GM12878 (cell line): Measurements from ENCODE around the gene ATP6V0D1. TPM values are rescaled to one million over a fixed set of nuclear protein-coding genes. Genes with fewer than 3 reads are reported as not detected.

ENCODE experiments used
- ATAC-seq: fragments of 200-7000 bp; cut with Tn5 transposase; 3 replicates; pipeline ENCODE4 v1.9.1; 2020; ENCODE audit warnings: mild to moderate bottlenecking, moderate library complexity
- BruUV-seq: library from RNA; stranded (reverse); fragments of 400-500 nt; replicated peaks from 2 replicates; lab custom pipeline; 2021; lab: Mats Ljungman, UMichigan
- CTCF ChIA-PET: fragments of 300-600 bp; sonication (Branson Sonifier 250); formaldehyde crosslinking; extraction: SDS; loops from one replicate; lab custom pipeline; 2021; ENCODE audit warnings: inconsistent platforms; lab: Yijun Ruan, JAX
- POLR2A ChIA-PET: fragments of 350-600 bp; formaldehyde crosslinking; extraction: SDS; loops from one replicate; lab custom pipeline; 2021; ENCODE audit warnings: inconsistent platforms; lab: Charles Lee
- RAD21 ChIA-PET: fragments of 300-600 bp; sonication (Branson Sonifier 250); formaldehyde crosslinking; loops from one replicate; lab custom pipeline; 2023; ENCODE audit warnings: antibody characterized with exemption; ENCODE audit not compliant: unreplicated experiment; lab: Charles Lee
- SMC1A ChIA-PET: fragments of 300-600 bp; sonication (Branson Sonifier 250); formaldehyde crosslinking; loops from one replicate; lab custom pipeline; 2023; ENCODE audit not compliant: unreplicated experiment, uncharacterized antibody; lab: Charles Lee
- DNase-seq: peaks from one replicate; pipeline ENCODE4 v3.0.0-alpha.2; 2011; ENCODE audit warnings: low read depth, low spot score
- FAIRE-seq: peaks from 3 replicates; lab custom pipeline; 2011; peaks lifted over from hg19 to GRCh38; lab: Jason Lieb, UNC
- H2AFZ ChIP-seq: 2 replicates; pipeline ENCODE4 v1.6.0; 2011; ENCODE audit warnings: low read depth, low read length, control low read depth; ENCODE audit not compliant: control insufficient read depth
- H3K27ac ChIP-seq: 2 replicates; pipeline ENCODE4 v1.5.1; 2011; ENCODE audit warnings: control low read depth; ENCODE audit not compliant: control insufficient read depth, insufficient read depth
- H3K27me3 ChIP-seq, 2 experiments: replicated peaks in 1 of 2; 2 replicates each; pipeline versions ENCODE4 v1.6.0 to v1.6.1; 2011; ENCODE audit warnings: low read length in 1 of 2; ENCODE audit not compliant: control insufficient read depth in 2 of 2, insufficient read depth in 2 of 2
- H3K36me3 ChIP-seq, 2 experiments: 2 replicates each; pipeline ENCODE4 v1.5.1; 2011; ENCODE audit warnings: low read length in 1 of 2; ENCODE audit not compliant: control insufficient read depth in 2 of 2, insufficient read depth in 2 of 2
- H3K4me1 ChIP-seq: 2 replicates; pipeline ENCODE4 v1.6.1; 2011; ENCODE audit warnings: mild to moderate bottlenecking, low read length, moderate library complexity, mixed read lengths; ENCODE audit not compliant: control insufficient read depth, insufficient read depth
- H3K4me2 ChIP-seq: 2 replicates; pipeline ENCODE4 v1.6.0; 2011; ENCODE audit warnings: control low read depth; ENCODE audit not compliant: control insufficient read depth, insufficient read depth
- H3K4me3 ChIP-seq: fragments of 200-600 bp; sonication (generic); 2 replicates; pipeline ENCODE4 v1.5.1; 2016
- H3K79me2 ChIP-seq: 2 replicates; pipeline ENCODE4 v1.6.0; 2011; ENCODE audit warnings: low read length; ENCODE audit not compliant: control insufficient read depth, insufficient read depth
- H3K9ac ChIP-seq: 2 replicates; pipeline ENCODE4 v1.8.0; 2011; ENCODE audit warnings: low read length, control low read depth, mixed read lengths; ENCODE audit not compliant: control insufficient read depth, insufficient read depth
- H3K9me3 ChIP-seq: replicated peaks from 3 replicates; pipeline ENCODE4 v1.5.1; 2011; ENCODE audit warnings: mild to moderate bottlenecking, low read length; ENCODE audit not compliant: control insufficient read depth, insufficient read depth
- H4K20me1 ChIP-seq: 2 replicates; pipeline ENCODE4 v1.6.0; 2011; ENCODE audit not compliant: control insufficient read depth, insufficient read depth
- ATF7 ChIP-seq: fragments of 450-650 bp; IDR thresholded peaks from 2 replicates; pipeline ENCODE4 v1.6.1; 2016; ENCODE audit warnings: low read depth, mild to moderate bottlenecking
- ETV6 ChIP-seq, 2 experiments: fragments of 450-650 bp in 1 of 2; IDR thresholded peaks in 1 of 2; conservative IDR thresholded peaks in 1 of 2; 2 replicates each; pipeline ENCODE4 v1.6.1; 2014; ENCODE audit warnings: antibody characterized with exemption in 1 of 2, borderline replicate concordance in 1 of 2, low read depth in 1 of 2, mild to moderate bottlenecking in 1 of 2, moderate library complexity in 1 of 2
- FOXK2 ChIP-seq: fragments of 450-650 bp; IDR thresholded peaks from 2 replicates; pipeline ENCODE4 v1.6.1; 2017; ENCODE audit warnings: mild to moderate bottlenecking, moderate library complexity
- FOXM1 ChIP-seq: IDR thresholded peaks from 2 replicates; pipeline ENCODE4 v1.6.1; 2012; ENCODE audit warnings: low read depth, mild to moderate bottlenecking, inconsistent platforms, low read length, moderate library complexity
- HSF1 ChIP-seq: fragments of 150-350 bp; IDR thresholded peaks from 2 replicates; pipeline ENCODE4 v1.6.1; 2014; ENCODE audit warnings: mild to moderate bottlenecking, low read depth, low read length
- JUND ChIP-seq: IDR thresholded peaks from 2 replicates; pipeline ENCODE4 v1.6.1; 2012; ENCODE audit warnings: low read depth, mild to moderate bottlenecking, low read length, improper control_type of control experiment, moderate library complexity
- NR2C1 ChIP-seq: fragments of 450-650 bp; IDR thresholded peaks from 2 replicates; pipeline ENCODE4 v1.6.1; 2017; ENCODE audit warnings: antibody characterized with exemption, mild to moderate bottlenecking, moderate library complexity
- POLR2A ChIP-seq: IDR thresholded peaks from 2 replicates; pipeline ENCODE4 v1.6.1; 2011; ENCODE audit warnings: low read depth, mild to moderate bottlenecking, low read length
- RFX5 ChIP-seq: IDR thresholded peaks from 2 replicates; pipeline ENCODE4 v1.6.1; 2011; ENCODE audit warnings: low read depth, low read length, improper control_type of control experiment
- SP1 ChIP-seq: IDR thresholded peaks from one replicate; pipeline ENCODE4 v1.6.1; 2011; ENCODE audit warnings: low read depth, low read length
- SPI1 ChIP-seq: IDR thresholded peaks from 2 replicates; pipeline ENCODE4 v1.6.1; 2011; ENCODE audit warnings: low read depth, mild to moderate bottlenecking, low read length, moderate library complexity, borderline replicate concordance; ENCODE audit not compliant: insufficient read depth
- TAF1 ChIP-seq: IDR thresholded peaks from 2 replicates; pipeline ENCODE4 v1.6.1; 2011; ENCODE audit warnings: mild to moderate bottlenecking, low read depth, low read length, borderline replicate concordance
- ZBED1 ChIP-seq: IDR thresholded peaks from 2 replicates; pipeline ENCODE4 v1.6.1; 2016; ENCODE audit warnings: borderline replicate concordance
- whole genome bisulfite sequencing: methylation state at CpG from one replicate; pipeline ENCODE4 v1.1.6; 2016; ENCODE audit warnings: low lambda C conversion rate; ENCODE audit not compliant: insufficient replicate concordance, insufficient coverage; ENCODE audit errors: missing lambda C conversion rate; 5-methylcytosine and 5-hydroxymethylcytosine counted together
- in situ Hi-C: fragments of 300-500 bp; cut with MboI; formaldehyde crosslinking; loops from 9 replicates; pipeline ENCODE4 v1.14.3; 2018; ENCODE audit warnings: mixed read lengths
- intact Hi-C: fragments of 100-400 bp; cut with micrococcal nuclease; formaldehyde crosslinking; loops from one replicate; pipeline ENCODE4 v1.14.2; 2022; ENCODE audit not compliant: unreplicated experiment
- polyA plus RNA-seq, 11 experiments: library from polyadenylated mRNA; depleted of rRNA in 4 of 11; unstranded in 6 of 11; stranded (reverse) in 5 of 11; fragments of >200 nt; fragmentation: Nextera tagmentation in 4 of 11; fragmentation: Illumina TruSeq in 1 of 11; extraction: Ambion mirVana in 4 of 11; extraction: Trizol in 1 of 11; gene quantifications; 1 replicate in 1 of 11; 2 replicates in 10 of 11; pipeline versions ENCODE4 v1.2.1 to v1.2.3, GENCODE V29; 2011 to 2016; ENCODE audit warnings: inconsistent platforms in 2 of 11, missing spikeins in 2 of 11, low read depth in 1 of 11
- total RNA-seq, 4 experiments: library from RNA; depleted of rRNA in 3 of 4; stranded (reverse); fragments of >200 nt in 3 of 4; fragmentation: Illumina TruSeq in 1 of 4; extraction: Trizol in 1 of 4; gene quantifications; 2 replicates each; pipeline versions ENCODE4 v1.2.1 to v1.2.3, GENCODE V29; 2013 to 2021

The ATP6V0D1 gene
- total and polyA plus RNA-seq, 10 of the 15 experiments (the other 5 are each of a cell fraction or from before 2014, with no cell fraction given), result 28.1 to 141 (median 70.3) TPM

- POLR2A ChIA-PET, result no interaction called here
- no peak overlapping the region for H3K27ac ChIP-seq
- H3K9ac ChIP-seq, result no peak overlapping the region
- H3K79me2 ChIP-seq, result no peaks in the 10 kb centered on the region
- no peak overlapping the region for H2AFZ ChIP-seq
- BruUV-seq, result no TSS peak
- no peak overlapping the region for H3K4me2 ChIP-seq
- RAD21 ChIA-PET, result no interaction called here
- no peak for DNase-seq
- H3K4me1 ChIP-seq, result peaks cover 7% of the 10 kb centered on the region; the same call in 1 of the 2 replicates
- no peaks in the 10 kb centered on the region for H3K9me3 ChIP-seq
- SMC1A ChIA-PET, result interaction anchor here (1.6 kb wide), 1 partner anchor 153 kb away, joined by 6 read pairs; no protein-coding TSS in a partner anchor
- intact Hi-C loops (no loop called here), in situ Hi-C loops (loop anchor here (25.0 kb wide), 1 partner anchor 427 kb away; the partner anchor contains the start of gene CES4A)
- CTCF ChIA-PET, result interaction anchor here (0.5 to 3.7 kb wide), 4 partner anchors 14 to 651 kb away, joined by 3 to 13 read pairs (median 5); no protein-coding TSS in a partner anchor
- peaks cover 1 to 4% of the 10 kb centered on the region in 2 experiments; a peak in 3 of 4 replicates for H3K27me3 ChIP-seq
- H3K4me3 ChIP-seq, result no peak overlapping the region
- no peak for ATAC-seq
- H4K20me1 ChIP-seq, result no peaks in the 10 kb centered on the region
- TF ChIP-seq FOXM1 (no peak), SPI1 (peak; percentile 53; the same call in 1 of the 2 replicates)
- WGBS, result 23% methylated on average over 6 of the region's 6 CpGs
- H3K36me3 ChIP-seq, result no peaks in the 10 kb centered on the region
- no peak for FAIRE-seq
These were observed 66.7 kb downstream of the ATP6V0D1 start for GRCh38 chr16:67413978-67414911.

DNA sequence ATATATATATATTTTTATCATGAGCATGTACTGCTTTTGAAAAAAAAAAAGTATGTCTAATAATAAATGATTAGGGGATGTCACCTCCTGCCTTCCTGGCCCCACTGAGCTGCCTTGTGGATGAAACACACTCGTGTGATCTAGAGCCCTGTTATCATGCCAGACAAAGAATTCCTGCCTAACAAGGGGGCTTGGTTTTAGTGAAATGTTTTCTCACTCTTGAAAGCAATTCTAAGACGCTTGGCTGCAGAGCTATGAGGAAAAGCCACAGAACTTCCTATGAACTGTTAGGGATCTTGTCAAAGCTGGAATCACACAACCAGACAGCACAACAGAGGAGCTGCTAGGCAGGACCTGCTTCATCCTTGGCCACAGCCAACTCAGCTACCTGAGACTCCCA is 68.7 kb downstream of the ATP6V0D1 start:
- Histone ChIP-seq H3K79me2 (no peaks in the 10 kb centered on the region), H3K27me3 (peaks cover 0 to 1% of the 10 kb centered on the region in 2 experiments; a peak in 2 of 4 replicates), H3K4me1 (peaks cover 7% of the 10 kb centered on the region; the same call in 1 of the 2 replicates), H3K4me3 (no peak overlapping the region), H3K36me3 (no peaks in the 10 kb centered on the region), H4K20me1 (no peaks in the 10 kb centered on the region), H3K27ac (no peak overlapping the region), H2AFZ (no peak overlapping the region), H3K9me3 (no peaks in the 10 kb centered on the region), H3K9ac (no peak overlapping the region), H3K4me2 (peak overlapping the region; percentile 37; the same call in 1 of the 2 replicates)
- intact Hi-C loops (no loop called here), in situ Hi-C loops (loop anchor here (25.0 kb wide), 1 partner anchor 425 kb away; the partner anchor contains the start of gene CES4A)
- CTCF ChIA-PET, result interaction anchor here (0.6 to 3.7 kb wide), 6 partner anchors 16 to 451 kb away, joined by 3 to 13 read pairs (median 3); partner anchors contain the start of gene CES3
- ATAC-seq (no peak), DNase-seq (no peak), FAIRE-seq (peak; percentile 23)
- SMC1A ChIA-PET, result interaction anchor here (0.6 kb wide), 1 partner anchor 575 kb away, joined by 4 read pairs; no protein-coding TSS in a partner anchor
- RAD21 ChIA-PET, result interaction anchor here (0.6 to 1.0 kb wide), 3 partner anchors 15 to 152 kb away, joined by 3 read pairs; no protein-coding TSS in a partner anchor
- no TSS peak for BruUV-seq
- POLR2A ChIA-PET, result no interaction called here
- WGBS, result 3% methylated on average over 2 of the region's 2 CpGs
- TF ChIP-seq ETV6 (conservative IDR thresholded peaks at IDR 0.05 in 1 of 2, IDR thresholded peaks at IDR 0.05 in 1 of 2; ENCODE audit: borderline replicate concordance in 1 of 2, low read depth in 1 of 2), result no peak
- TF ChIP-seq ATF7, result no peak
- no peak for TF ChIP-seq RFX5
- no peak for TF ChIP-seq SP1
- no peak for TF ChIP-seq FOXK2
- TF ChIP-seq HSF1, result no peak
- no peak for TF ChIP-seq NR2C1
- TF ChIP-seq POLR2A, result no peak
- TF ChIP-seq JUND, result no peak
- no peak for TF ChIP-seq ZBED1
- TF ChIP-seq TAF1, result no peak
